HEK293 (cell line): ENCODE data around the gene VAV2.

Source experiments
- CTCF ChIA-PET: fragments of 350-600 bp; formaldehyde crosslinking; extraction: SDS; loops from one replicate; lab custom pipeline; 2021; ENCODE audit warnings: antibody characterized with exemption; lab: Yijun Ruan, JAX
- POLR2A ChIA-PET: fragments of 300-600 bp; formaldehyde crosslinking; extraction: SDS; loops from one replicate; lab custom pipeline; 2020; ENCODE audit warnings: antibody characterized with exemption, inconsistent platforms; lab: Yijun Ruan, JAX
- H3K27ac ChIP-seq: fragments of 200-500 bp; sonication (Bioruptor generic); 2 replicates; pipeline ENCODE4 v1.5.1; 2014; ENCODE audit warnings: low read depth, low read length, control low read depth, inconsistent platforms; ENCODE audit errors: extremely low read depth
- H3K36me3 ChIP-seq, 2 experiments: fragments of 200-500 bp in 1 of 2; sonication (Bioruptor generic) in 1 of 2; 1 replicate in 1 of 2; 2 replicates in 1 of 2; pipeline ENCODE4 v1.5.1; 2014 to 2017; ENCODE audit warnings: inconsistent platforms in 2 of 2, low read length in 2 of 2; ENCODE audit not compliant: control insufficient read depth in 2 of 2, insufficient read depth in 1 of 2
- H3K4me1 ChIP-seq: fragments of 200-500 bp; sonication (Bioruptor generic); 2 replicates; pipeline ENCODE4 v1.5.1; 2014; ENCODE audit warnings: mild to moderate bottlenecking, low read length, inconsistent platforms; ENCODE audit not compliant: control insufficient read depth, insufficient read depth
- H3K4me3 ChIP-seq: 2 replicates; pipeline ENCODE4 v1.5.1; 2011; ENCODE audit warnings: low read depth, mild to moderate bottlenecking, control low read depth, low read length, moderate library complexity
- H3K9me3 ChIP-seq: fragments of 200-500 bp; sonication (Bioruptor generic); 2 replicates; pipeline ENCODE4 v1.5.1; 2014; ENCODE audit warnings: low read depth, low read length, inconsistent platforms; ENCODE audit not compliant: control insufficient read depth, insufficient read depth
- EGR2 ChIP-seq: fragments of 450-650 bp; formaldehyde crosslinking; IDR thresholded peaks from 2 replicates; pipeline ENCODE4 v1.5.1; 2016; ENCODE audit warnings: low read depth, missing biosample characterization, missing genetic modification characterization
- IKZF3 ChIP-seq: fragments of 450-650 bp; IDR thresholded peaks from 2 replicates; pipeline ENCODE4 v1.5.0; 2018; ENCODE audit warnings: missing biosample characterization, mild to moderate bottlenecking, missing genetic modification characterization, moderate library complexity
- KLF7 ChIP-seq: fragments of 450-650 bp; formaldehyde crosslinking; IDR thresholded peaks from 2 replicates; pipeline ENCODE4 v1.5.1; 2016; ENCODE audit warnings: missing biosample characterization, missing genetic modification characterization, borderline replicate concordance
- PATZ1 ChIP-seq: fragments of 450-650 bp; formaldehyde crosslinking; IDR thresholded peaks from 2 replicates; pipeline ENCODE4 v1.5.1; 2016; ENCODE audit warnings: missing biosample characterization, missing genetic modification characterization
- PRDM2 ChIP-seq: fragments of 450-650 bp; formaldehyde crosslinking; IDR thresholded peaks from 2 replicates; pipeline ENCODE4 v1.5.1; 2016; ENCODE audit warnings: missing biosample characterization, missing genetic modification characterization, borderline replicate concordance
- ZBTB21 ChIP-seq: fragments of 450-650 bp; formaldehyde crosslinking; IDR thresholded peaks from 2 replicates; pipeline ENCODE4 v1.5.1; 2017; ENCODE audit warnings: missing biosample characterization, missing genetic modification characterization
- ZFHX2 ChIP-seq: fragments of 450-650 bp; formaldehyde crosslinking; conservative IDR thresholded peaks from 2 replicates; pipeline ENCODE4 v1.5.1; 2016; ENCODE audit warnings: missing biosample characterization, missing genetic modification characterization
- ZNF146 ChIP-seq: fragments of 450-650 bp; formaldehyde crosslinking; IDR thresholded peaks from 2 replicates; pipeline ENCODE4 v1.5.1; 2016; ENCODE audit warnings: missing biosample characterization, missing genetic modification characterization
- ZNF37A ChIP-seq: fragments of 450-650 bp; IDR thresholded peaks from 2 replicates; pipeline ENCODE4 v1.5.1; 2018; ENCODE audit warnings: missing biosample characterization, missing genetic modification characterization
- ZNF48 ChIP-seq: fragments of 450-650 bp; formaldehyde crosslinking; IDR thresholded peaks from 2 replicates; pipeline ENCODE4 v1.5.1; 2016; ENCODE audit warnings: missing biosample characterization, missing genetic modification characterization
- ZNF518A ChIP-seq: fragments of 450-650 bp; formaldehyde crosslinking; conservative IDR thresholded peaks from 2 replicates; pipeline ENCODE4 v1.5.1; 2016; ENCODE audit warnings: low read depth, missing biosample characterization, missing genetic modification characterization
- ZNF560 ChIP-seq: fragments of 450-650 bp; formaldehyde crosslinking; IDR thresholded peaks from 2 replicates; pipeline ENCODE4 v1.5.1; 2017; ENCODE audit warnings: missing biosample characterization, missing genetic modification characterization, borderline replicate concordance
- ZNF585B ChIP-seq: fragments of 450-650 bp; formaldehyde crosslinking; IDR thresholded peaks from 2 replicates; pipeline ENCODE4 v1.5.1; 2016; ENCODE audit warnings: missing biosample characterization, missing genetic modification characterization
- ZNF692 ChIP-seq: fragments of 450-650 bp; formaldehyde crosslinking; IDR thresholded peaks from 2 replicates; pipeline ENCODE4 v1.5.1; 2016; ENCODE audit warnings: missing biosample characterization, missing genetic modification characterization
- ZNF792 ChIP-seq: fragments of 450-650 bp; formaldehyde crosslinking; IDR thresholded peaks from 2 replicates; pipeline ENCODE4 v1.5.1; 2016; ENCODE audit warnings: missing biosample characterization, missing genetic modification characterization
- ZSCAN4 ChIP-seq: fragments of 450-650 bp; formaldehyde crosslinking; IDR thresholded peaks from 2 replicates; pipeline ENCODE4 v1.5.1; 2017; ENCODE audit warnings: missing biosample characterization, missing genetic modification characterization

VAV2 gene

GRCh38 chr9:133854765-133855164 lies 137.4 kb downstream of the VAV2 start:
- no peak overlapping the region for H3K4me3 ChIP-seq
- no peaks in the 10 kb centered on the region for H3K4me1 ChIP-seq
- CTCF ChIA-PET, result interaction anchor here (0.7 kb wide), 1 partner anchor 316 kb away, joined by 5 read pairs; no protein-coding TSS in a partner anchor
- no peaks in the 10 kb centered on the region for H3K9me3 ChIP-seq
- no peak overlapping the region for H3K27ac ChIP-seq
- H3K36me3 ChIP-seq, result no peaks in the 10 kb centered on the region
- TF ChIP-seq ZNF48, result no peak
- no peak for TF ChIP-seq KLF7 (tag by site-specific recombination)
- TF ChIP-seq PATZ1 (tag by site-specific recombination), result no peak
- TF ChIP-seq PRDM2, result no peak
- no peak for TF ChIP-seq ZNF792 (tag by site-specific recombination)
- POLR2A ChIA-PET, result no interaction called here

GRCh38 chr9:133854048-133854447 lies 138.1 kb downstream of the VAV2 start:
- Histone ChIP-seq H3K4me1 (no peaks in the 10 kb centered on the region), H3K9me3 (no peaks in the 10 kb centered on the region), H3K36me3 (no peaks in the 10 kb centered on the region), H3K4me3 (no peak overlapping the region), H3K27ac (no peak overlapping the region)
- no peak for TF ChIP-seq IKZF3 (tag by site-specific recombination)
- TF ChIP-seq ZBTB21 (tag by site-specific recombination), result no peak
- no peak for TF ChIP-seq ZNF146
- TF ChIP-seq ZSCAN4 (tag by site-specific recombination), result peak; percentile 85
- no peak for TF ChIP-seq ZNF37A (tag by site-specific recombination)
- POLR2A ChIA-PET, result no interaction called here
- CTCF ChIA-PET, result interaction anchor here (0.7 kb wide), 1 partner anchor 316 kb away, joined by 5 read pairs; no protein-coding TSS in a partner anchor

GRCh38 chr9:133853331-133853730 lies 138.8 kb downstream of the VAV2 start:
- Histone ChIP-seq H3K4me1 (no peaks in the 10 kb centered on the region), H3K27ac (no peak overlapping the region), H3K4me3 (no peak overlapping the region), H3K9me3 (no peaks in the 10 kb centered on the region), H3K36me3 (no peaks in the 10 kb centered on the region)
- POLR2A ChIA-PET, result no interaction called here
- CTCF ChIA-PET, result no interaction called here
- TF ChIP-seq EGR2 (tag by site-specific recombination) (peak; percentile 58), ZFHX2 (tag by site-specific recombination) (peak; percentile 36), ZNF692 (tag by site-specific recombination) (no peak), ZNF560 (no peak), ZNF585B (tag by site-specific recombination) (no peak), ZNF518A (tag by site-specific recombination) (no peak)
